ENCODE data around the gene A4GNT.

A4GNT gene

DNA sequence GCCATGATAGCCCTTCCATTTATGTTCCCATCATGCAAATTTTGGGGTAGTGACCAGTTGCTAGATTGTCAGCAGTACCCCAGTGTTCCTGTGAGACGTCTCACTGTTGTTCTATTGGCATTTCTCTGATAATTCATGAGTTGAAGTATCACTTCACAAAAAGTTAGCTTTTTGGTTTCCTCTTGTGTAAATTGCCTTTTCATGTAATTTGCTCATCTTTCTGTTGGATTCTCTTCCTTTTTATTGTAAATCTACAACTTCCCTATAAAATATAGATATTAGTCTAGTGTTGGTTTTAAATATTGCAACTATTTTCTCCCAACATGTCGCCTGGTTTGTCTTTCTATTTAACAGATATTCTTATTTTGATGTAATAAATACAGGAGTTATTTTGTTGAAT is 7.5 kb upstream of the A4GNT start:
- Histone ChIP-seq H3K4ac (ENCODE audit: low read depth in 1 of 2, low read length in 2 of 2) (no peak overlapping the region), H3K23ac (ENCODE audit: low read length in 2 of 2) (no peak overlapping the region), H3K27ac (ENCODE audit: low read length, poor library complexity, severe bottlenecking) (no peak overlapping the region), H3K36me3 (ENCODE audit: control insufficient read depth in 1 of 2, insufficient read depth in 2 of 2, low read depth in 1 of 2, low read length in 2 of 2) (no peaks in the 10 kb centered on the region), H3K9me3 (ENCODE audit: control insufficient read depth, low read length) (no peaks in the 10 kb centered on the region), H3K4me2 (ENCODE audit: low read length, poor library complexity, severe bottlenecking) (no peak overlapping the region), H2BK5ac (ENCODE audit: low read depth, low read length, poor library complexity, severe bottlenecking) (no peak overlapping the region), H3K14ac (ENCODE audit: low read length in 2 of 2) (no peak overlapping the region), H3K27me3 (ENCODE audit: control insufficient read depth in 1 of 2, insufficient read depth in 1 of 2, low read length in 2 of 2) (peaks cover 0 to 5% of the 10 kb centered on the region in 2 experiments), H2BK15ac (ENCODE audit: low read depth, poor library complexity, severe bottlenecking) (no peak overlapping the region), H3K4me3 (ENCODE audit: insufficient read depth in 1 of 2, low read depth in 1 of 2, low read length in 2 of 2) (no peak overlapping the region), H3K79me1 (replicated peaks; ENCODE audit: low read length, poor library complexity, severe bottlenecking) (no peaks in the 10 kb centered on the region), H2AFZ (ENCODE audit: low read depth, low read length) (no peak overlapping the region), H2AK5ac (ENCODE audit: low read length, severe bottlenecking) (no peak overlapping the region), H2BK12ac (ENCODE audit: low read length in 2 of 2) (no peak overlapping the region), H4K91ac (ENCODE audit: low read length) (no peak overlapping the region), H3K4me1 (ENCODE audit: control insufficient read depth, insufficient read depth, low read depth, low read length) (no peaks in the 10 kb centered on the region), H4K8ac (ENCODE audit: low read length) (no peak overlapping the region), H2BK120ac (ENCODE audit: low read depth, low read length) (no peak overlapping the region), H3K9ac (ENCODE audit: low read length) (no peak overlapping the region), H3K18ac (ENCODE audit: low read depth in 1 of 2, low read length in 2 of 2) (no peak overlapping the region)
- 80% methylated on average over 1 of the region's 2 CpGs for WGBS
- DNase-seq = no peak

DNA sequence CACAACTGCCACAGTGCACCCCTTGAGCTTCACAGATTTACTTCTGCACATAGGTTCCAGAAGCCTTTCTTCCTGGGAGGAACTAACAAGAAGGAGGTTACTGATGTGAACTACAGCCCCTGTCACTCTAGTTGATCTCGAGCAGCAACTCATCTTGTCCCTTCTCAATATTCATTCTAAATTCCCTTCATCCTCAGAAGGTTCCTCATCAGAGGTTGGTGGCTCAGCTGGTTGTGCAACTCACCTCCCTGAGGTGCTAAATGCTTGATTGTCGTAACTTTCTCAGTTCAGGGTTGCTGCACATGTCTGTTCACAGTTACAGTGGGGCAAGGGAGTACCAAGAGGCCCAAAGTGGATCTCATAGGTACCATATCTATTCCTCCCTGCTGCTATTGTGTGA is 5.7 kb upstream of the A4GNT start:
- H3K9ac ChIP-seq (ENCODE audit: low read length) = no peak overlapping the region
- no peak overlapping the region for H2BK12ac ChIP-seq (ENCODE audit: low read length in 2 of 2)
- no peak overlapping the region for H2AK5ac ChIP-seq (ENCODE audit: low read length, severe bottlenecking)
- H2BK120ac ChIP-seq (ENCODE audit: low read depth, low read length) = no peak overlapping the region
- H3K18ac ChIP-seq (ENCODE audit: low read depth in 1 of 2, low read length in 2 of 2) = no peak overlapping the region
- peaks cover 0 to 5% of the 10 kb centered on the region in 2 experiments for H3K27me3 ChIP-seq (ENCODE audit: control insufficient read depth in 1 of 2, insufficient read depth in 1 of 2, low read length in 2 of 2)
- no peak overlapping the region for H3K4me2 ChIP-seq (ENCODE audit: low read length, poor library complexity, severe bottlenecking)
- no peak overlapping the region for H2AFZ ChIP-seq (ENCODE audit: low read depth, low read length)
- no peak overlapping the region for H2BK15ac ChIP-seq (ENCODE audit: low read depth, poor library complexity, severe bottlenecking)
- H4K91ac ChIP-seq (ENCODE audit: low read length) = no peak overlapping the region
- no peaks in the 10 kb centered on the region for H3K9me3 ChIP-seq (ENCODE audit: control insufficient read depth, low read length)
- WGBS = 75% methylated on average over 2 of the region's 2 CpGs
- H3K4me1 ChIP-seq (ENCODE audit: control insufficient read depth, insufficient read depth, low read depth, low read length) = no peaks in the 10 kb centered on the region
- H3K23ac ChIP-seq (ENCODE audit: low read length in 2 of 2) = no peak overlapping the region
- H3K27ac ChIP-seq (ENCODE audit: low read length, poor library complexity, severe bottlenecking) = no peak overlapping the region
- no peak overlapping the region for H2BK5ac ChIP-seq (ENCODE audit: low read depth, low read length, poor library complexity, severe bottlenecking)
- no peaks in the 10 kb centered on the region for H3K79me1 ChIP-seq (replicated peaks; ENCODE audit: low read length, poor library complexity, severe bottlenecking)
- no peaks in the 10 kb centered on the region for H3K36me3 ChIP-seq (ENCODE audit: control insufficient read depth in 1 of 2, insufficient read depth in 2 of 2, low read depth in 1 of 2, low read length in 2 of 2)
- H4K8ac ChIP-seq (ENCODE audit: low read length) = no peak overlapping the region
- no peak overlapping the region for H3K14ac ChIP-seq (ENCODE audit: low read length in 2 of 2)
- DNase-seq = no peak
- H3K4me3 ChIP-seq (ENCODE audit: insufficient read depth in 1 of 2, low read depth in 1 of 2, low read length in 2 of 2) = no peak overlapping the region
- H3K4ac ChIP-seq (ENCODE audit: low read depth in 1 of 2, low read length in 2 of 2) = no peak overlapping the region

DNA sequence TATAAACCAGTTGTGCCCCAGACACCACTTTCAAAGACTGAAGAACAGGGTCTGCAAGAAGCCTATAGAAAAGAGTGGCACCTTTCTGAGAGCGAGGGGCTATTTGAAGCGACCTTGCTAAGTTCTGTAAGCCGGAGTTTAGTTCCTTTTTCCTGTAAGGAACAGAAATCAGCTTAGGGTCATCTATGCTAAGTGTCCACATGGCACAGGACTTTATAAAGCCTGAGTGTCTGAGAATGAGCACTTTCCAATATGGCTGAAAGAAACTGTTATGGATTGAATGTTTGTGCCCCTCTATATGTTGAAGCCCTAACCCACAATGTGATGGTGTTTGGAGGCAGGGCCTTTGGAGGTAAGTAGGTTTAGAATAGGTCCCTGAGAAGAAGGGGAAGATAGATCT is 4.0 kb upstream of the A4GNT start:
- H3K27me3 ChIP-seq (ENCODE audit: control insufficient read depth in 1 of 2, insufficient read depth in 1 of 2, low read length in 2 of 2) = peaks cover 0 to 5% of the 10 kb centered on the region in 2 experiments
- H3K4me2 ChIP-seq (ENCODE audit: low read length, poor library complexity, severe bottlenecking) = no peak overlapping the region
- no peak overlapping the region for H2BK15ac ChIP-seq (ENCODE audit: low read depth, poor library complexity, severe bottlenecking)
- no peak for DNase-seq
- H3K9ac ChIP-seq (ENCODE audit: low read length) = no peak overlapping the region
- H3K4ac ChIP-seq (ENCODE audit: low read depth in 1 of 2, low read length in 2 of 2) = no peak overlapping the region
- no peaks in the 10 kb centered on the region for H3K79me1 ChIP-seq (replicated peaks; ENCODE audit: low read length, poor library complexity, severe bottlenecking)
- H3K36me3 ChIP-seq (ENCODE audit: control insufficient read depth in 1 of 2, insufficient read depth in 2 of 2, low read depth in 1 of 2, low read length in 2 of 2) = no peaks in the 10 kb centered on the region
- H3K4me3 ChIP-seq (ENCODE audit: insufficient read depth in 1 of 2, low read depth in 1 of 2, low read length in 2 of 2) = no peak overlapping the region
- peaks cover 2% of the 10 kb centered on the region for H3K4me1 ChIP-seq (ENCODE audit: control insufficient read depth, insufficient read depth, low read depth, low read length)
- no peak overlapping the region for H2AFZ ChIP-seq (ENCODE audit: low read depth, low read length)
- H4K91ac ChIP-seq (ENCODE audit: low read length) = no peak overlapping the region
- H2BK120ac ChIP-seq (ENCODE audit: low read depth, low read length) = no peak overlapping the region
- H3K18ac ChIP-seq (ENCODE audit: low read depth in 1 of 2, low read length in 2 of 2) = no peak overlapping the region
- no peak overlapping the region for H3K27ac ChIP-seq (ENCODE audit: low read length, poor library complexity, severe bottlenecking)
- H2AK5ac ChIP-seq (ENCODE audit: low read length, severe bottlenecking) = no peak overlapping the region
- WGBS = 92% methylated on average over 3 of the region's 3 CpGs
- no peak overlapping the region for H4K8ac ChIP-seq (ENCODE audit: low read length)
- no peak overlapping the region for H3K14ac ChIP-seq (ENCODE audit: low read length in 2 of 2)
- no peak overlapping the region for H2BK5ac ChIP-seq (ENCODE audit: low read depth, low read length, poor library complexity, severe bottlenecking)
- H2BK12ac ChIP-seq (ENCODE audit: low read length in 2 of 2) = no peak overlapping the region
- no peaks in the 10 kb centered on the region for H3K9me3 ChIP-seq (ENCODE audit: control insufficient read depth, low read length)
- no peak overlapping the region for H3K23ac ChIP-seq (ENCODE audit: low read length in 2 of 2)

DNA sequence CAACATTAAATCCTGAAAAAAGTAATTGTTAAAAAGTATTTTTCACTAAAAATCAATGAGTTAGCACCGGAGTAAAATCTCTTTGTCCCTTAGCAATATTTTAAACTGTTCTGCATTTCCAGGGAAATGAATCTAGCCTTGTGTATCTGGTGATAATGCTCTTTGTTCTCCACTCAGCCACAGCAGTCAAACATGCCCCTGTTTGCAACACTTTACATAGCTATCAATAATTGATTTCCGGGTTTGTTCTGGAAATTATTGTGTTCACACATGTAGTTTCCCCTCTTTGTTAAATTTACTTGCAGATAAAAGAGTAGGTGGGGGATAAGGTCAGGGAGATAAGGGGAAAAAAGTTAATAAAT is 3.6 kb upstream of the A4GNT start:
- H3K27ac ChIP-seq (ENCODE audit: low read length, poor library complexity, severe bottlenecking) = no peak overlapping the region
- no peak for DNase-seq
- no peak overlapping the region for H2AFZ ChIP-seq (ENCODE audit: low read depth, low read length)
- no peak overlapping the region for H3K4me3 ChIP-seq (ENCODE audit: insufficient read depth in 1 of 2, low read depth in 1 of 2, low read length in 2 of 2)
- no peak overlapping the region for H3K14ac ChIP-seq (ENCODE audit: low read length in 2 of 2)
- H3K36me3 ChIP-seq (ENCODE audit: control insufficient read depth in 1 of 2, insufficient read depth in 2 of 2, low read depth in 1 of 2, low read length in 2 of 2) = no peaks in the 10 kb centered on the region
- no peak overlapping the region for H3K4me2 ChIP-seq (ENCODE audit: low read length, poor library complexity, severe bottlenecking)
- H3K27me3 ChIP-seq (ENCODE audit: control insufficient read depth in 1 of 2, insufficient read depth in 1 of 2, low read length in 2 of 2) = peaks cover 0 to 5% of the 10 kb centered on the region in 2 experiments
- no peak overlapping the region for H3K23ac ChIP-seq (ENCODE audit: low read length in 2 of 2)
- H4K91ac ChIP-seq (ENCODE audit: low read length) = no peak overlapping the region
- no peak overlapping the region for H2AK5ac ChIP-seq (ENCODE audit: low read length, severe bottlenecking)
- H3K4me1 ChIP-seq (ENCODE audit: control insufficient read depth, insufficient read depth, low read depth, low read length) = peaks cover 2% of the 10 kb centered on the region
- no peak overlapping the region for H2BK5ac ChIP-seq (ENCODE audit: low read depth, low read length, poor library complexity, severe bottlenecking)
- no peak overlapping the region for H2BK12ac ChIP-seq (ENCODE audit: low read length in 2 of 2)
- no peaks in the 10 kb centered on the region for H3K9me3 ChIP-seq (ENCODE audit: control insufficient read depth, low read length)
- H3K79me1 ChIP-seq (replicated peaks; ENCODE audit: low read length, poor library complexity, severe bottlenecking) = no peaks in the 10 kb centered on the region
- no peak overlapping the region for H4K8ac ChIP-seq (ENCODE audit: low read length)
- no peak overlapping the region for H3K18ac ChIP-seq (ENCODE audit: low read depth in 1 of 2, low read length in 2 of 2)
- H3K9ac ChIP-seq (ENCODE audit: low read length) = no peak overlapping the region
- H2BK120ac ChIP-seq (ENCODE audit: low read depth, low read length) = no peak overlapping the region
- no peak overlapping the region for H2BK15ac ChIP-seq (ENCODE audit: low read depth, poor library complexity, severe bottlenecking)
- H3K4ac ChIP-seq (ENCODE audit: low read depth in 1 of 2, low read length in 2 of 2) = no peak overlapping the region
- WGBS = no CpG with 5 or more reads among the region's 2 CpGs

Measured in mesenchymal stem cell (in vitro differentiated cells and primary cell).